GM21447 (cell line): ENCODE data around the gene SLC35F4.

Source experiments
- ATAC-seq: cut with Tn5 transposase; IDR thresholded peaks from one replicate; pipeline ENCODE4 v1.9.1; 2021; ENCODE audit not compliant: unreplicated experiment

The SLC35F4 gene

GRCh38 chr14:57848786-57849185 is 17.1 kb downstream of the SLC35F4 start:
- ATAC-seq, result no peak

GRCh38 chr14:57848353-57848752 is 17.5 kb downstream of the SLC35F4 start:
- ATAC-seq, result no peak

DNA sequence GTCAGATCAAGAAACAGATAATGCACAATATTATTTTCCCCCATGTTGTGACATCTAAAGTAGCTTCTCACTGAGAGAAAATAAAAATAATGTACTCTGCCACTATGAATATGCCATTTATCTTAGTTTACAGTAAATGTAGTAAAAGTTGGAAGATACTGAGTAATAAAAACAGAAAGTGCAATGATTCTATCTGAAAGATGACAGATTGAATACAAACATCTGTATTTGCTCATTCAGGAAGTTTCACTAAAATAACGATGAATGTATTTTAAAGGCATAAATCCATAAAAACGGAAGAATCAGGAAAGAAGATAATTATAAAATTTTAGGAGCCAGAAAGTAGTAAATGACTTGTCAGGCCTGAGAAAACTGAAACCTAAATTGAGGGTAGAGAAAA is 18.2 kb downstream of the SLC35F4 start:
- ATAC-seq, result no peak

GRCh38 chr14:57847096-57847495 is 18.8 kb downstream of the SLC35F4 start:
- no peak for ATAC-seq

GRCh38 chr14:57846596-57846995 is 19.3 kb downstream of the SLC35F4 start:
- no peak for ATAC-seq

GRCh38 chr14:57845802-57846531 is 19.9 kb downstream of the SLC35F4 start:
- ATAC-seq, result no peak

DNA sequence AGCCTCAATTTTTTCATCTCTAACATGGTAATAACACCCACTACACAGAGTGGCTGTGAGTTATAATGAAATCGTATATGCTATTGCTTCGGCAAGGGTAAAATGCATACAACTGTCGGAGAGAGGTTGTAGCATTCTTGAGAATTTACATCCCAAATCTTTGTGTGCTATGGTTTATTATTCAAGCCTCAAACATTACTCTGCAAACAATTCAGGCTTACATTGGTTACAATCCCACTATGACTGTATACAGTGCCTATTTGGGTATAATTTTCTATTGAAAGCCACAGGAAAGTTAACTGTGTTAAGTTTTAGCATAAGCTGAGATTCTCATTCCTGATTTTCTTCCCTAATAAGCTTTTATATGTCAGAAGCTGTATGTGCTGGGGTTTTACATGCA is 20.6 kb downstream of the SLC35F4 start:
- ATAC-seq, result no peak

DNA sequence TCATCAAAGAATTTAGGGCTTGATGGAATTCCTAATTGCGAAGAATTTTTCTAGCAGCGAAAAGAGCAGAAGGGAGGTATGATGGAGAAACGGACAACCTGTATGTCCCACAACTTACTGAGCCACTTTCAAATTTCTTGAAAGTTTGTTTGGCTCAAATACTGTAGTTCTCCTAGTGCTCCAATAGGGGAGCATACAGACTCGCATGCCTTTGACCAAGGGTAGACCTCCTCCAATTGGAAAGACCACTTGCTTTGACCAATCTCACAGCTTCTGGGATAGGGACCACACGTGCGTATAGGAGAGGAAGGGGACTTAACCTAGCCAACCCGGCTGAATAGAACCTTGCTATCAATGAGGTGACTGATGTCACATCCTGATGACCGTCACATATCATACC is 28.6 kb downstream of the SLC35F4 start:
- ATAC-seq, result no peak

GRCh38 chr14:57835766-57836165 is 30.1 kb downstream of the SLC35F4 start:
- no peak for ATAC-seq

- ATAC-seq, result no peak
Observed at GRCh38 chr14:57834961-57835360, 30.9 kb downstream of the SLC35F4 start.

- no peak for ATAC-seq
Observed at GRCh38 chr14:57834001-57834598, 31.8 kb downstream of the SLC35F4 start.

GRCh38 chr14:57833323-57833722 is 32.6 kb downstream of the SLC35F4 start:
- no peak for ATAC-seq

GRCh38 chr14:57831981-57832380 is 33.9 kb downstream of the SLC35F4 start:
- no peak for ATAC-seq

GRCh38 chr14:57828713-57829112 is 37.2 kb downstream of the SLC35F4 start:
- no peak for ATAC-seq

DNA sequence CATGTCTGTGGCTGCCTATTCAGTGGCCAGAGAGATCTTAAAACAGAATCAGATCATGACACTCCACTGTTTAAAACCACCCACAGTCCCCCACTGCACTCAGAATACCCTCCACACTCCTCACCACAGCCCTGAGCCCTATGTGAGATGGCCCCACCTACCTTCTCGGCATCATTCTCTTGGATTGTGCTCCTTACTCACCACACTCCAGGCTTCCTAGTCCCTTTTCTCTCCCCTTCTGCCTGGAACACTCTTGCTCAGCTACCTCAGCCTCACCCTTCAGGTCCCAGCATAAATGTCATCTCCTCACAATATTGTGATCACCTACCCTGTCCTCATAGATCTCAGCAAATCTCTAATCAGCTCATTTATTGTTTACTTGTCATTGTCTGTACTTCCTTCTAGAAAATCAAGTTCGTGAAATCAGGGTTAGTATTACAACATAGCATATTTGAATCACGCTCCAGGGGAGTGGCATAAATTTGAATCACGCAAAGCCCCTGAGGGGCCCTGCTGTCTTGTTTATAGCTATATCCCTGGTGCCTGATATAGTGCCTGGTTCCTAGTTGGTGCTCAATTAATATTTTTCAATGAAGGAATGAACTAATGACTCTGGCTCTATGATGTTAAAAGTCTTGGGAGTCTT is 42.8 kb downstream of the SLC35F4 start:
- no peak for ATAC-seq

DNA sequence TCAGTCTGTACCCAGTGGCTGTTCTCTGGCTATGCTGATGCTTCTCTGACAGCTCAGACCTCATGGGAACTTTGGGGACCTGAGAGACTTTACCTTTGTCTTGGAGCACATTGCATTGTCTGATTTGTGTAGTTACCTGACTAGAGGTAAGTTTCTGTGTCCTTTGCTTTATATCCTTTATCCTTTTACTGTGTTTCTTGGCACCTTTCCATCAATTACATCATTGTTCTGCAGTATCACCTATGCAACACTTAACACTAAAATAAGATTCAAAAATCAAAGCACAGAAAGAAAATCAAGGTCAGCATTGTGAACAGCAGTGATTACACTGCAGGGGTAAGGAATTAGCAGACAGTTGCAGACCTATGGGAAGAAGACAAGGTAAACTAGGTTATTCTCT is 43.8 kb downstream of the SLC35F4 start:
- ATAC-seq, result no peak

DNA sequence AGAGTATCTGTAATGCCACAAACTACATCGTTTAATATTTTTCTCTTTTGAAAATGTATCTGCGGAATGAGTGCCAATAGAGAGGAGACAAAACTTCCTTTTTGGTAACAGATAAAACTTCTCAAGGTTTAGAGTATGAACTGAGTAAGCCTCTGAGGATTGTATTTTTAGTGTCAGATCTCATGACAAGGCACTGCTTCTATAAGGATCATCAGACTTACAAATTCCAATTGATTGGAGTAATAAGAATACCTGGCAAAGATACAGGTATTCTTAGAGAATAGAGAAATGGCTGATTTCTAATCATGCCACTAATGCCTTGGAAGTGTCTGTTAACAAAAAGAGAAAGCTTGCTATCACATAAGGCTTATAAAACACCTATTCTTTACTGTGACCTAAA is 45.3 kb downstream of the SLC35F4 start:
- no peak for ATAC-seq

- ATAC-seq, result no peak
Observed at GRCh38 chr14:57818511-57818910, 47.4 kb downstream of the SLC35F4 start.

- no peak for ATAC-seq
Observed at GRCh38 chr14:57816568-57817284, 49.2 kb downstream of the SLC35F4 start.

DNA sequence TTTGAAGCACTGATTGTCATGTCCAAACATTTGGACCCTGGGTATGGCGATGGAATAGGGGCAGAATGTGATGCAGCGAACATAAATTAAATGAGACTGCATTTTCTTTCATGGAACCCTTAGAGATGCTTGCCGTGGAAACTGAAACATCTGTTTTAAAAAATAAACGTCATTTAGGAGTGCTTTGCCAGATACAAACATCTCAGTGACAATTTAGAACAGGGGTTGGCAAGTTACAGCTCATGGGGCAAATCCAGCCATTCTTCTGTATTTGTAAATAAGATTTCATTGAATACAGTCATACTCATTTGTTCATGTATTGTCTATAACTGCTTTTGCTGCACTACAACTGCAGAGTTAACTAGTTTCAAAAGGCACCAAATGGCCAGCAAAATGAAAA is 51.2 kb downstream of the SLC35F4 start:
- ATAC-seq, result no peak

DNA sequence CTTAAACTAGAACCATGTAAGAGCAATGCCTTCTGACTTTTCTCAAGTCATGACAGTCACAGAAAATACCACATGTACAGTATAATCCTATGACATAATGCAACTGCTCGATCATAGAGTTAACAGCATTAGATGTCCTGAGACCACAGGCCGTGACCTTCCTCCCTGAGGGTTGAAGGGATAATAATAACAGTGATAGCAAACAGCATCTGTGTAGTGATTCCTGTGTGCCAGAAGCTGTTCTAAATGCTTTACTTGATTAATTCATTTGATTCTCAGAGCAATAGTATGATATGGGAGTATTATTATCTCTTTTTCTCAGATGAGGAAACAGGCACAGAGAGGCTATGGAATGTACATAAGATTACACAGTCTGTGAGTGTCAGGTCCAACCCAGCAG is 53.2 kb downstream of the SLC35F4 start:
- ATAC-seq, result no peak
